ENCODE data around the gene TCFL5. TPM values are rescaled to one million over a fixed set of nuclear protein-coding genes. Genes with fewer than 3 reads are reported as not detected.

TCFL5 gene
- total RNA-seq, 1 experiment from 2014 or later, result 15.1 TPM

DNA sequence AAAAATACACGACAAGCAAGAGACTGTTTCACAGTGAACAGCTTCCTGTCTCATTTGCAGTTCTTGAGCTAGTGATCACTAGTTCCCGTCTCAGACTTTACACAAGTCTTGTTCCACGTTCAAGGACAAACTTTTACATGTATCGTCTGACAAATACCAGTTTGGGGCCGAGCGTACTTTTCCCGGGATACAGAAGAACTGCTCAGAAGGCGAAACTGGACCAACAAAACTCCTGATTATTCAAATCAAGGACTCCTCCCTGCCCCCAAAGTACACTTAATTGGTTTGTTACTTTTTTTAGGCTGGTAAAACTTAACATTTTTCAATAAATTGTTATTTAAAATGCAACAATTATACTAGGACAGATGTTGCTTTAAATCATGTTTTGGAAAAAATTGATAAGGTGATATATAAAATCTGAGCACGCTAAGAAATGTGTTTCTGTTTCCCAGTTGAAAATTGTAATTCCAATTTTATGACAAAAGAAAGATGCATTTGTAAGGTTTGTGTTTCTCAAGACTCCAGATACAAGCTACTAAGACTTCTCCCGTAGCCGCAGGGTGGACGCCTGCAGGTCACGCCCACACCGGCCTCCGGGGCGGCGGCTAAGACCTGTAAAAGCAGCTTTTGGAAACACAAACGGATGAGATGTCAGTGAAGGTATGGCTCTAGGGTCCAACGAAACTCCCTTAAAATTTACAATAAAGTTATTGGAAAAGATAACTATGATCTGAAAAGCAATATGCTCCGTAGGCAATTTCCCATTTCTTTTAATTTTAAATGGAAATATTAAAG, 16.8 kb upstream of the TCFL5 start:
- peaks cover 53% of the 10 kb centered on the region for H3K36me3 Mint-ChIP-seq (ENCODE audit: insufficient read depth, unreplicated experiment)
- ChIA-PET POLR2A (interaction anchor here (1.3 kb wide), 1 partner anchor 11 kb away, joined by 3 read pairs; no protein-coding TSS in a partner anchor), CTCF (interaction anchor here (0.6 to 0.7 kb wide), 2 partner anchors 41 to 492 kb away, joined by 3 to 8 read pairs; no protein-coding TSS in a partner anchor)
- BruUV-seq (replicated peaks), result TSS peak; percentile 14
- H3K36me3 ChIP-seq (ENCODE audit: control insufficient read depth, insufficient read depth, low read length), result 0 out of 2 replicates have a peak, but pooled peaks cover 5% of the 10 kb centered on the region
- H3K4me3 Mint-ChIP-seq (ENCODE audit: unreplicated experiment), result no peak overlapping the region
- DNase-seq, result no peak
- H3K27ac Mint-ChIP-seq (ENCODE audit: unreplicated experiment), result no peak overlapping the region
- peaks cover 9% of the 10 kb centered on the region for H3K4me1 ChIP-seq
- H3K9me3 ChIP-seq, result no peaks in the 10 kb centered on the region
- H3K4me3 ChIP-seq (ENCODE audit: low read depth, low read length), result no peak overlapping the region
- intact Hi-C loops (cut with micrococcal nuclease; ENCODE audit: unreplicated experiment), result no loop called here
- no peaks in the 10 kb centered on the region for H3K9me3 Mint-ChIP-seq (ENCODE audit: unreplicated experiment)
- H3K27me3 Mint-ChIP-seq (ENCODE audit: insufficient read depth, unreplicated experiment), result no peaks in the 10 kb centered on the region
- H3K27me3 ChIP-seq (replicated peaks; ENCODE audit: control insufficient read depth, insufficient read depth, low read length), result no peaks in the 10 kb centered on the region
- TF ChIP-seq, protein P1, sequence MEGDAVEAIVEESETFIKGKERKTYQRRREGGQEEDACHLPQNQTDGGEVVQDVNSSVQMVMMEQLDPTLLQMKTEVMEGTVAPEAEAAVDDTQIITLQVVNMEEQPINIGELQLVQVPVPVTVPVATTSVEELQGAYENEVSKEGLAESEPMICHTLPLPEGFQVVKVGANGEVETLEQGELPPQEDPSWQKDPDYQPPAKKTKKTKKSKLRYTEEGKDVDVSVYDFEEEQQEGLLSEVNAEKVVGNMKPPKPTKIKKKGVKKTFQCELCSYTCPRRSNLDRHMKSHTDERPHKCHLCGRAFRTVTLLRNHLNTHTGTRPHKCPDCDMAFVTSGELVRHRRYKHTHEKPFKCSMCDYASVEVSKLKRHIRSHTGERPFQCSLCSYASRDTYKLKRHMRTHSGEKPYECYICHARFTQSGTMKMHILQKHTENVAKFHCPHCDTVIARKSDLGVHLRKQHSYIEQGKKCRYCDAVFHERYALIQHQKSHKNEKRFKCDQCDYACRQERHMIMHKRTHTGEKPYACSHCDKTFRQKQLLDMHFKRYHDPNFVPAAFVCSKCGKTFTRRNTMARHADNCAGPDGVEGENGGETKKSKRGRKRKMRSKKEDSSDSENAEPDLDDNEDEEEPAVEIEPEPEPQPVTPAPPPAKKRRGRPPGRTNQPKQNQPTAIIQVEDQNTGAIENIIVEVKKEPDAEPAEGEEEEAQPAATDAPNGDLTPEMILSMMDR (IDR thresholded peaks at IDR 0.05; ENCODE audit: insufficient read depth in 1 of 2, low read depth in 1 of 2, low read length in 1 of 2, severe bottlenecking in 1 of 2, unreplicated experiment in 1 of 2), result no peak
- H3K4me1 Mint-ChIP-seq (ENCODE audit: low read depth, unreplicated experiment), result peaks cover 21% of the 10 kb centered on the region

DNA sequence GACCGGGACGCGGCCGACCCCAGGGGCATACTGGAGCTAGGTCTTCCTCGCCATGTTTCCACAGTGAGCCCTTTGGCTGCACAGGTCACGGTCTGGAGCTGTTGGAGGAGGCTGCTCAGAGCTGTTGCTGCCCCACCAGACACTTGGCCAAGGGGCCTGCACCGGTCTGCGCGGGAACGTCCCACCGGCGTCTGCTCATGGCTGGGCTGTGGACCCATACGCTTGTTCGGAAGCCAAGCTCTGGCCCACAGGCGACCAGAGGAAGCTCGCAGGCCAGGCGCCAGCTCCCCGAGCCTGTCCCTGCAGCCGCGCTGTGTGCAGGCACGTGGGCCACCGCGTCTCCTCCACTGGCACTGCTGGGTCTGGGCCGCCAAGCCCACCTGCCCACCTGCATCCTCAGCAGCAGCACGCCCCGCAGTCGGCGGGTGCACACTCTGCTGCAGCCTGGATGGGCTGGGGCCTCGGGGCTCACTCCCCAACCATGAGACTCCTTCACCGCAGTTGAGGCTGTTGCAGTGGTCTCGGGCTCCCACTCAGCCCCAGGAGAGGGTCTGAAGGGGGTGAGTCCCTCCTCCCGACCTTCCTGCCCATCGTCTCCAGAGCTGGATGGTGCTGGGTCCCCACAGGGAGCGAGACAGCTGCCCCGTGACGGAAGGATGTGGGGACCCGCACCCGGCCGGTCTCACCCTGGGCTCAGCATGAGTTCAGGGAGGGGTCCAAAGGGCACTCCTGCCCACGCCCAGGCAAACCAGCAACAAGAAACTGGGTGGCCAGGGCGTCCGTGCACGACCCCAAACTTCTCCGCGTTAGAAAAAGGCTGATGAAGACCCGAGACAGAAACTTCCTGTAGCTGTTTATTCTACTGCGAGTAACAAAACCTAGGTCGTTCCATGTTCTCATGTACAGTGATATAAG, 15.5 kb upstream of the TCFL5 start:
- no peak for DNase-seq
- intact Hi-C loops (cut with micrococcal nuclease; ENCODE audit: unreplicated experiment), result no loop called here
- Histone ChIP-seq H3K9me3 (no peaks in the 10 kb centered on the region), H3K27me3 (replicated peaks; ENCODE audit: control insufficient read depth, insufficient read depth, low read length) (no peaks in the 10 kb centered on the region), H3K4me1 (peaks cover 9% of the 10 kb centered on the region), H3K4me3 (ENCODE audit: low read depth, low read length) (no peak overlapping the region), H3K36me3 (ENCODE audit: control insufficient read depth, insufficient read depth, low read length) (0 out of 2 replicates have a peak, but pooled peaks cover 5% of the 10 kb centered on the region)
- Mint-ChIP-seq H3K27me3 (ENCODE audit: insufficient read depth, unreplicated experiment) (no peaks in the 10 kb centered on the region), H3K4me3 (ENCODE audit: unreplicated experiment) (no peak overlapping the region), H3K9me3 (ENCODE audit: unreplicated experiment) (no peaks in the 10 kb centered on the region), H3K4me1 (ENCODE audit: low read depth, unreplicated experiment) (peaks cover 21% of the 10 kb centered on the region), H3K36me3 (ENCODE audit: insufficient read depth, unreplicated experiment) (peaks cover 49% of the 10 kb centered on the region), H3K27ac (ENCODE audit: unreplicated experiment) (peak overlapping the region; percentile 38)
- ChIA-PET CTCF (interaction anchor here (1.0 to 1.2 kb wide), 2 partner anchors 15 to 30 kb away, joined by 3 to 5 read pairs; partner anchors contain the start of gene TCFL5), POLR2A (interaction anchor here (0.6 to 1.3 kb wide), 2 partner anchors 10 to 12 kb away, joined by 3 read pairs; no protein-coding TSS in a partner anchor)
- TF ChIP-seq, protein P1 (IDR thresholded peaks at IDR 0.05; ENCODE audit: insufficient read depth in 1 of 2, low read depth in 1 of 2, low read length in 1 of 2, severe bottlenecking in 1 of 2, unreplicated experiment in 1 of 2), result no peak
- no TSS peak for BruUV-seq (replicated peaks)

DNA sequence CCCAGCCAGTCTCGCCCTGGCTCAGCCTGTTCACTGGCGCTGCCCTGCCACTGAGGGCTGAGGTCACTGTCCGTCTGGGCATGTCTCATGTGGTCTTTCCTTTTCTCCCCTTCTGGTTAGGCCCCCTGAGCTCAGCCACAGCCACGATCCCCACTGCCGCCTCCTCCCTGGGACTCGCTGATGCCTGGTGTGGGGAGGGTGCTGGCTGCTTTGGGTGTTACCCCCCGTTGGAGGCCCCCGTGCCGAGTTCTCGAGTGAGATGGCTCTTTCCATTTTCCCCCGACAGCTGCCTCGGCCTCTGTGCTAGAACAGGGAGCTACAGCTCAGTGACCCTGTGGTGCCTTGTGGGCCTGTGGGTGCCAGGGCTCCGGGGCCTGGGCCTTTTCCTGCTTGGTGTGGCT, 14.9 kb upstream of the TCFL5 start:
- H3K36me3 Mint-ChIP-seq (ENCODE audit: insufficient read depth, unreplicated experiment), result peaks cover 43% of the 10 kb centered on the region
- no TSS peak for BruUV-seq (replicated peaks)
- H3K36me3 ChIP-seq (ENCODE audit: control insufficient read depth, insufficient read depth, low read length), result 0 out of 2 replicates have a peak, but pooled peaks cover 4% of the 10 kb centered on the region
- CTCF ChIA-PET, result interaction anchor here (1.0 to 1.2 kb wide), 2 partner anchors 15 to 31 kb away, joined by 3 to 5 read pairs; partner anchors contain the start of gene TCFL5
- H3K4me1 Mint-ChIP-seq (ENCODE audit: low read depth, unreplicated experiment), result peaks cover 21% of the 10 kb centered on the region
- intact Hi-C loops (cut with micrococcal nuclease; ENCODE audit: unreplicated experiment), result no loop called here
- H3K27me3 Mint-ChIP-seq (ENCODE audit: insufficient read depth, unreplicated experiment), result no peaks in the 10 kb centered on the region
- no peaks in the 10 kb centered on the region for H3K27me3 ChIP-seq (replicated peaks; ENCODE audit: control insufficient read depth, insufficient read depth, low read length)
- no peak overlapping the region for H3K4me3 Mint-ChIP-seq (ENCODE audit: unreplicated experiment)
- H3K9me3 Mint-ChIP-seq (ENCODE audit: unreplicated experiment), result no peaks in the 10 kb centered on the region
- TF ChIP-seq, protein P1 (IDR thresholded peaks at IDR 0.05; ENCODE audit: insufficient read depth in 1 of 2, low read depth in 1 of 2, low read length in 1 of 2, severe bottlenecking in 1 of 2, unreplicated experiment in 1 of 2), result no peak
- no peak overlapping the region for H3K4me3 ChIP-seq (ENCODE audit: low read depth, low read length)
- H3K4me1 ChIP-seq, result peaks cover 9% of the 10 kb centered on the region
- POLR2A ChIA-PET, result no interaction called here
- H3K27ac Mint-ChIP-seq (ENCODE audit: unreplicated experiment), result peak overlapping the region; percentile 38
- H3K9me3 ChIP-seq, result no peaks in the 10 kb centered on the region
- DNase-seq, result no peak

All from Caco-2 (cell line).